ENCODE results near the gene RSAD2. TPM values are rescaled to one million over a fixed set of nuclear protein-coding genes. Genes with fewer than 3 reads are reported as not detected.
A peak's percentile ranks its signal among the peaks of the same experiment; 100 is the strongest.

The RSAD2 gene
- total and polyA plus RNA-seq, 7 donors = 0.95 to 3.1 (median 2.3) TPM

GRCh38 chr2:6924924-6925409 lies 47.4 kb downstream of the RSAD2 start:
- no peak for DNase-seq
- H3K36me3 ChIP-seq (ENCODE audit: insufficient read depth in 1 of 2, low read depth in 1 of 2) = no peaks in the 10 kb centered on the region
- WGBS, 3 donors = 41 to 65% (median 46%) methylated on average over 7 of the region's 7 CpGs
- intact Hi-C loops (cut with DNase I) = loop anchor here in 1 of 2 donors (5.0 kb wide), 1 partner anchor 42 kb away; no protein-coding TSS in a partner anchor
- peaks cover 55% of the 10 kb centered on the region for H3K4me1 ChIP-seq
- H3K4me3 ChIP-seq = no peak overlapping the region
- no peak for TF ChIP-seq CTCF (IDR thresholded peaks at IDR 0.05)
- no peaks in the 10 kb centered on the region for H3K9me3 ChIP-seq
- ATAC-seq = no peak
- H3K27me3 ChIP-seq (ENCODE audit: insufficient read depth in 3 of 3, low read length in 2 of 3) = no peaks in the 10 kb centered on the region
- no peak overlapping the region for H3K27ac ChIP-seq

GRCh38 chr2:6926071-6926732 lies 48.6 kb downstream of the RSAD2 start:
- Histone ChIP-seq H3K4me3 (no peak overlapping the region), H3K9me3 (no peaks in the 10 kb centered on the region), H3K4me1 (peaks cover 54% of the 10 kb centered on the region), H3K27ac (peak overlapping the region; percentile 75), H3K27me3 (ENCODE audit: insufficient read depth in 3 of 3, low read length in 2 of 3) (no peaks in the 10 kb centered on the region), H3K36me3 (ENCODE audit: insufficient read depth in 1 of 2, low read depth in 1 of 2) (no peaks in the 10 kb centered on the region)
- ATAC-seq (no peak), DNase-seq (no peak)
- TF ChIP-seq CTCF (IDR thresholded peaks at IDR 0.05) = no peak
- WGBS, 3 donors = 65 to 86% (median 68%) methylated on average over 14 of the region's 14 CpGs
- intact Hi-C loops (cut with DNase I) = no loop called here

GRCh38 chr2:6927186-6927585 lies 49.6 kb downstream of the RSAD2 start:
- H3K4me1 ChIP-seq = peaks cover 61% of the 10 kb centered on the region
- TF ChIP-seq CTCF (IDR thresholded peaks at IDR 0.05) = no peak
- no peak overlapping the region for H3K4me3 ChIP-seq
- no peaks in the 10 kb centered on the region for H3K36me3 ChIP-seq (ENCODE audit: insufficient read depth in 1 of 2, low read depth in 1 of 2)
- H3K27me3 ChIP-seq (ENCODE audit: insufficient read depth in 3 of 3, low read length in 2 of 3) = no peaks in the 10 kb centered on the region
- no peaks in the 10 kb centered on the region for H3K9me3 ChIP-seq
- DNase-seq (no peak), ATAC-seq (peak; percentile 31 to 75 (median 54))
- intact Hi-C loops (cut with DNase I) = no loop called here
- 7 to 18% (median 7%) methylated on average over 3 of the region's 3 CpGs for WGBS, 3 donors
- H3K27ac ChIP-seq = peak overlapping the region; percentile 75

- H3K4me3 ChIP-seq = no peak overlapping the region
- peaks cover 66% of the 10 kb centered on the region for H3K4me1 ChIP-seq
- whole genome bisulfite sequencing, 3 donors = 89 to 96% (median 90%) methylated on average over 3 of the region's 3 CpGs
- ATAC-seq = no peak
- intact Hi-C loops (cut with DNase I) = no loop called here
- H3K27ac ChIP-seq = peak overlapping the region; percentile 75
- no peaks in the 10 kb centered on the region for H3K9me3 ChIP-seq
- H3K27me3 ChIP-seq (ENCODE audit: insufficient read depth in 3 of 3, low read length in 2 of 3) = no peaks in the 10 kb centered on the region
- TF ChIP-seq CTCF (IDR thresholded peaks at IDR 0.05) = no peak
- H3K36me3 ChIP-seq (ENCODE audit: insufficient read depth in 1 of 2, low read depth in 1 of 2) = no peaks in the 10 kb centered on the region
- DNase-seq = no peak
Measured at GRCh38 chr2:6927753-6928152, 50.2 kb downstream of the RSAD2 start.

GRCh38 chr2:6928452-6928851 lies 50.9 kb downstream of the RSAD2 start:
- Histone ChIP-seq H3K4me3 (no peak overlapping the region), H3K36me3 (ENCODE audit: insufficient read depth in 1 of 2, low read depth in 1 of 2) (no peaks in the 10 kb centered on the region), H3K9me3 (no peaks in the 10 kb centered on the region), H3K27ac (peak overlapping the region; percentile 54), H3K27me3 (ENCODE audit: insufficient read depth in 3 of 3, low read length in 2 of 3) (no peaks in the 10 kb centered on the region), H3K4me1 (peaks cover 63% of the 10 kb centered on the region)
- WGBS, 3 donors = 82 to 93% (median 88%) methylated on average over 9 of the region's 9 CpGs
- DNase-seq (no peak), ATAC-seq (no peak)
- no peak for TF ChIP-seq CTCF (IDR thresholded peaks at IDR 0.05)
- intact Hi-C loops (cut with DNase I) = no loop called here

Data from psoas muscle (tissue), 8 donors.